ENCODE data around the gene USP3. TPM values are rescaled to one million over a fixed set of nuclear protein-coding genes. Genes with fewer than 3 reads are reported as not detected.

USP3 gene
- total and polyA plus RNA-seq, 3 donors from 2014 or later, result 23.2 to 43.1 (median 38.5) TPM

DNA sequence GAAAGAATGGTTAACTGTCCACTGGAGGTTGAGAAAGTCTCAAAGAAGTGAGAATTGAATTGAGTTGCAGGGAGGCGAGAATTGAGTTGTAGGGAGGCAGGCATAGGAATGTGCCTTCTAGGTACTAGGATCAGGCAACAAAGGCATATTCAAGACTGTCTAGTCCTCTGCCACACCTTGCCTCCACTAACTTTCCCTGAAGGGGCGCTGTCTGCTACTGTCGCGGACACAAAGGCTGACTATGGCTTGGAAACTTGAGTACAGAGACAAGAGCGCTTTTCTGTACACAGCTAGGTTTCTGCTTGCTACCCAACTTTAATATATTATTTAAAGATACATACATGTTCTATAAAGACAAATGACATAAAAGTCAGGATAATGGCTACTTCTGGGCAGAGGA is 82.4 kb downstream of the USP3 start:
- no peaks in the 10 kb centered on the region for H3K4me1 ChIP-seq
- DNase-seq, result no peak
- no peaks in the 10 kb centered on the region for H3K36me3 ChIP-seq (ENCODE audit: low read depth, missing control alignments)
- no peak for TF ChIP-seq POLR2A (IDR thresholded peaks at IDR 0.05)
- TF ChIP-seq, protein P1, sequence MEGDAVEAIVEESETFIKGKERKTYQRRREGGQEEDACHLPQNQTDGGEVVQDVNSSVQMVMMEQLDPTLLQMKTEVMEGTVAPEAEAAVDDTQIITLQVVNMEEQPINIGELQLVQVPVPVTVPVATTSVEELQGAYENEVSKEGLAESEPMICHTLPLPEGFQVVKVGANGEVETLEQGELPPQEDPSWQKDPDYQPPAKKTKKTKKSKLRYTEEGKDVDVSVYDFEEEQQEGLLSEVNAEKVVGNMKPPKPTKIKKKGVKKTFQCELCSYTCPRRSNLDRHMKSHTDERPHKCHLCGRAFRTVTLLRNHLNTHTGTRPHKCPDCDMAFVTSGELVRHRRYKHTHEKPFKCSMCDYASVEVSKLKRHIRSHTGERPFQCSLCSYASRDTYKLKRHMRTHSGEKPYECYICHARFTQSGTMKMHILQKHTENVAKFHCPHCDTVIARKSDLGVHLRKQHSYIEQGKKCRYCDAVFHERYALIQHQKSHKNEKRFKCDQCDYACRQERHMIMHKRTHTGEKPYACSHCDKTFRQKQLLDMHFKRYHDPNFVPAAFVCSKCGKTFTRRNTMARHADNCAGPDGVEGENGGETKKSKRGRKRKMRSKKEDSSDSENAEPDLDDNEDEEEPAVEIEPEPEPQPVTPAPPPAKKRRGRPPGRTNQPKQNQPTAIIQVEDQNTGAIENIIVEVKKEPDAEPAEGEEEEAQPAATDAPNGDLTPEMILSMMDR (IDR thresholded peaks at IDR 0.05), result no peak
- WGBS, 2 donors, result 93 to 96% methylated on average over 5 of the region's 5 CpGs
- no peak overlapping the region for H3K27ac ChIP-seq
- H3K4me3 ChIP-seq, result no peak overlapping the region
- H3K27me3 ChIP-seq, result no peaks in the 10 kb centered on the region
- intact Hi-C loops (cut with DNase I; ENCODE audit: low total_unique reads), result no loop called here
- no peaks in the 10 kb centered on the region for H3K9me3 ChIP-seq

DNA sequence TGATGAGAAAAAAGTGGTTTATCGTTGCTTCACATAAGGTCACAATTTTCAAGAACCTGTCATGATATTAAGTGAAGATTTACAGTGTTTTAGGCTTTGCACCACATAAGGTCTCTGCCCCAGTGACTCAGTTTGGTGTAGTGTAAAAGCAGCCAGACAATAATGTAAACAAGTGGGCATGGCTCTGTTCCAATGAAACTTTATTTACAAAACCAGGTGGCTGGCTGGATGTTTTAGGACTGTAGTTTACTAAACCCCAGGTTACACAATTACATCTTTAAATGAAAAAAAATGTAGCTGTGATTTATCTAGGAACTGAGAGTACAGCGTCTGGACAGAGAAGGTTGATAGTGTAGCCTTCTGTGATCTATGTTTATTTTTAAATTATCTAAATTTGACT is 83.1 kb downstream of the USP3 start:
- 48 to 49% methylated on average over 2 of the region's 2 CpGs for WGBS, 2 donors
- Histone ChIP-seq H3K36me3 (ENCODE audit: low read depth, missing control alignments) (no peaks in the 10 kb centered on the region), H3K27me3 (no peaks in the 10 kb centered on the region), H3K4me3 (no peak overlapping the region), H3K9me3 (no peaks in the 10 kb centered on the region), H3K27ac (no peak overlapping the region), H3K4me1 (no peaks in the 10 kb centered on the region)
- no peak for DNase-seq
- TF ChIP-seq POLR2A (IDR thresholded peaks at IDR 0.05), result no peak
- TF ChIP-seq, protein P1 (IDR thresholded peaks at IDR 0.05), result no peak
- intact Hi-C loops (cut with DNase I; ENCODE audit: low total_unique reads), result no loop called here

DNA sequence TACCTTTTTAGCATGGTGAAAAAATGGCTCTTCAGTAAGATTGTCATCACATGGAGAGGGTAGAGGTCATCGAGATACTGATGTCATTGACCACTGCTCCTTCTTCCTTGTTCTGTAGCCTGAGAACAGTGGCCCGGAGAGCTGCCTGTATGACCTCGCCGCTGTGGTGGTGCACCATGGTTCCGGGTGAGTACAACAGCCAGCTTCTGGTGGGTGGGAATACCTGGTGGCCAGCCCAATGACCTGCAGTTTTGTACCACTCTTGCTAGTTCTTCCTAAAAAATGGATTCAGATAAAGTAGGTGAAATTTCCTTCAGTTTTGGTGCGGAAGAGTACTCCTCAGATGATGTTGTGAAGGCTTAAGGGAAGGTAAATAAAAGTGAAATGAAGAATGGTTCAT is 84.4 kb downstream of the USP3 start:
- no peaks in the 10 kb centered on the region for H3K9me3 ChIP-seq
- WGBS, 2 donors, result 95 to 99% methylated on average over 6 of the region's 6 CpGs
- H3K4me1 ChIP-seq, result no peaks in the 10 kb centered on the region
- H3K27ac ChIP-seq, result no peak overlapping the region
- TF ChIP-seq, protein P1 (IDR thresholded peaks at IDR 0.05), result no peak
- no peak for TF ChIP-seq POLR2A (IDR thresholded peaks at IDR 0.05)
- H3K36me3 ChIP-seq (ENCODE audit: low read depth, missing control alignments), result no peaks in the 10 kb centered on the region
- intact Hi-C loops (cut with DNase I; ENCODE audit: low total_unique reads), result no loop called here
- no peaks in the 10 kb centered on the region for H3K27me3 ChIP-seq
- H3K4me3 ChIP-seq, result no peak overlapping the region
- no peak for DNase-seq

DNA sequence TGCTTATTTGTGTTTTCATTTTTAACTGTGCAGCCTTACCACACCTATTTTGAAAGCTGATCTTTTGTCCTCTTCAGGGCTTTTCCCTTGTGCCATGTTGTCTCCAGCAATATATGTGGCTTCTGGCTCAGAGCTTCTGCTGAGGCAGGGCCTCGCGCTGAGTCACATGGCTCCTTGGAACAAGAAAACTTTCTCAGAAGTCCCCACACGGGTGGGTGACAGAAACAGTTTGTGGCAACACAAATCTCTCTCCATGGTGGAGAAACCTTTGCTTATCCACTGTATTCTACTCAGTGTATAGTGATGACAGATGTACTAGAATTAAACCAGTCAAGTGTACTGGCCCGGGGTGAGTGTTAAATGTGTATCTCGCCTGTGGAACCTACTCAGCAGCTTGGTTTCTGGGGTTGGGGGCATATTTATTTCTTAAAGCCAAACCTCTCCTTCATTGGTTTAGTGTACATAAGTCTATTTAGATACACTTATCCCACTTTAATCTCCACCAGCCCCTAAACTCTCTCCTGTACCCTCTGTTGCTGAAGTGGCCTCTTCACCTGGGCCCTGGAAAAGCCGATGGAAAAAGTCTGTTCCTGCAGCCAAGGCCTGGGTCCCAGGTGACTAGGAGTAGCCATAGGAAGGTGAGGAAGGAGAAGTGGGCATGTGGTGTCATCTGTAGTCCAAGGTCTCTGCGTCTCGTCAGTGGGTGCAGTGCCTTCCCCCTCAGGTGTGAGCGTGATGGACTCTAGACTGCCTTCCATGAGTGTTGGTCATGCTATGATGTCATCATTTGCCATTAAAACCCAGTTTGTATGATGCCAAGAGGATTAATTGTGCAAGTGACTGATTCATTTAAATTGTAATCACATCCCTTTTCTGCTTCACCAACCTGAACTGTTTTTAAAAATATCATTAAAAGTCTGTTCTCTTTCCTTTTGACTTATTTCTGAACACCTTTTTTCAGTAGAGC is 89.6 kb downstream of the USP3 start:
- H3K27ac ChIP-seq, result no peak overlapping the region
- H3K4me3 ChIP-seq, result no peak overlapping the region
- no peaks in the 10 kb centered on the region for H3K27me3 ChIP-seq
- no peak for DNase-seq
- no peaks in the 10 kb centered on the region for H3K9me3 ChIP-seq
- TF ChIP-seq, protein P1 (IDR thresholded peaks at IDR 0.05), result no peak
- no peak for TF ChIP-seq POLR2A (IDR thresholded peaks at IDR 0.05)
- intact Hi-C loops (cut with DNase I; ENCODE audit: low total_unique reads), result no loop called here
- no peaks in the 10 kb centered on the region for H3K36me3 ChIP-seq (ENCODE audit: low read depth, missing control alignments)
- H3K4me1 ChIP-seq, result peaks cover 14% of the 10 kb centered on the region
- WGBS, 2 donors, result 81 to 84% methylated on average over 9 of the region's 9 CpGs

Data from testis (tissue), 3 donors.